TTC549 (cell line): ENCODE data around the gene MYLK4.
"Not testable (repeated sequence)": the region's sequence is repeated elsewhere in the genome, so short reads cannot be mapped to it uniquely, and the experiment has no call there.

ENCODE experiments used
- FAIRE-seq: peaks from 2 replicates; lab custom pipeline; 2012; peaks lifted over from hg19 to GRCh38; lab: Jason Lieb, UNC

Gene MYLK4

DNA sequence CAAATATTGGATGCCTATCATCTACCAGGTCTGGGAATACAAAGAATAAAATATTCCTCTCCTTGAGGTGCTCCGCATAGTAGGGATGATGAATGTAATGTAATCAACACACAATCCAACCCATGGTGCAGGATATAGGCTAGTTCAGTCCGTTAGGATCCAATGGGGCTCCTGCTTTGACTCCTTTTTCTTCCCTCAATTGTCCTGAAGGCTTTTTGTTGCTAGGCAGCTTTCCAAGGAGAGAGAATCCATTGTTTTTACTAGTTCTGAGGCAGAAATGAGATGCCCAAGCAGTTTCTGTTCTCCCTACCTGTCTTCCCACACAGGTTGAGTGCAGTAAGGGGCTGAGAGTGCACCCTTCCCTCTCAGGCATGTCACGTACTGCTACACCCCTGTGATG, 26.5 kb upstream of the MYLK4 start:
- FAIRE-seq: no peak

DNA sequence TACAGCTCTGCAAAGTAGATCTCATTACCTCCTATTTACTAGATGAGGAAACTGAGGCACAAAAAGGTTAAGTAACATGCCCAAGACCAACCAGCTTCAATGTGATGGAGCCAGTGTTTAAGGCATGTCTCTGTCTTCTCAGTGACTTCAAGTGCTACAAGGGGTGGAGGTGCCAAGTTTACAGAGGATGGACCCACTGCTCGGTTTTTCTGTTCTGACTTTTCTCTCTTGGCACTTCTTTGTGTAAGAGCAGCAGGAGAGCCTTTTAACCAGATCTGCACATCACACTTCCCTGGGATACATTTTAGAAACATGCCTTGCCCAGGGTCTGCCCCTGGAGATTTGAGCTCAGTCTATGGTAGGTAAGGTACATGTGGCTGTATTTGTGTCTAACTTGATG, 24.3 kb upstream of the MYLK4 start:
- FAIRE-seq: no peak

DNA sequence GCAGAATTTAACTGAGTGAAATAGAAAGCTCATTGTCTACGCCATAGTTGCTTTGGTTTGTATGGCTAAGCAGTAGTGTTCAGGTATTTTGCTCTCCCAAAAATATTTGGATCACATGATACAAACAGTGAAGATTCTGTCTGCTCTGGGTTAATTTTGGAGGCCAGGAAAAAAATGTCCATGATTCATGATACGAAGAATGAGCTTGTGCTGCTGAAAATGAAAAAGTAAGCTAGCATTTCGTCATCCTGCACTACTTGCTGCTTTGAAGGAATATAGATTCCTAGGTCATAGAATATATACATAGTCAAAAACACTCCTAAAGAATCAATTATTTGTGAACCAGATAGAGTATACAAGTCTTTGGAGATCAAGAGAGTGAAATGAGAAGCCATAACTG, 22.7 kb upstream of the MYLK4 start:
- FAIRE-seq: no peak

DNA sequence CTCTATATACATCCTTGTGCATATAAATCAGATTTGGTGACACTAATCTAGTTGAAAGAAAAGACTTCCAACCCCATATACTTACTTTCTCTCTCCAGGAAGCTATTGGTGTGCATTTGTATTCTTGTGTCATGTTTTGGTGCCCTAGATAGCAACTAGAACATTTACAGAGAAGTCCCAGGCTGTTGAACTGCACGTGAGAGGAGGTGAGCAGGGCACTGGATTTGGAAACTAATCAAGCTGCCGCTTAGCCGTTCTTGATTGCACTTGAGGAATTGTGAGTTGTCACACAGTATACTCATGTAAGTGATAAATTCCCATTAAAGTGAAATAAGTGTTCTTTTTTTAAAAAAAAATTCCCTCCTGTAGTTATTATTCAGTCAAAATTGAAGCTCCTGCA, 22.1 kb upstream of the MYLK4 start:
- FAIRE-seq: no peak

DNA sequence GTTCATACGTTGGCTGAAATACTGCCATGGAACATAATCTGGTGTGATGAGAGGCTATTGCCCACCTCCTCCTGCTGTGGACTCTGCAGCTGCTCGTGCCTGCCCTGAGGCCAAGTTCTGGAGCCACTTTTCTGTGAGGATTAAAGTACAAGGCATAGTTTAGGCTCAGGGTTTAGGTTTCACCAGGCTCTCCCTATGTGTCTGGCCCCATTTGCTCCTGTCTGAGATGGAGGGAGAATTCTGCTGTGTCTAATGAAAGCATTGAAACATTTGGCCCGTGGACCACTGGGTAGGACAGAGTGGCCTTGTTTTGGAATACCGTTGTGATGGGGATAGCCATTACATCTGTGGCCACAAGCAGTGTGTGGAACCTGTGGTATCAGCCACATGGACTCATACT, 20.4 kb upstream of the MYLK4 start:
- no peak for FAIRE-seq

DNA sequence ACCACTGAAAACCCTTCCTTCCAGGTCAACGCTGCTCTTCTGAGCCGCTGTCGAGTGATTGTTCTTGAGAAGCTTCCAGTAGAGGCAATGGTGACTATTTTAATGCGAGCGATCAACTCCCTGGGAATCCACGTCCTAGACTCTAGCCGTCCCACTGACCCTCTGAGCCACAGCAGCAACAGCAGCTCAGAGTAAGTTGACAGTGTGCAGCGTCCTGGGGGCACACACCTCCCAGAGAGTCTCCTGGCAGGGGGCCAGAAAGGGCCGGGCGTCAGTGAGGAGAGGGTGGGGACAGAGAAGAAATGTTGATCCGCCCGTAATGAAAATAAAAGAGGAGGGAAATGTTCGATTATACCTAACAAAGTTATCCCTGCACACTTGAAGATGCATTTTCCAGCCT, 19.4 kb upstream of the MYLK4 start:
- no peak for FAIRE-seq

DNA sequence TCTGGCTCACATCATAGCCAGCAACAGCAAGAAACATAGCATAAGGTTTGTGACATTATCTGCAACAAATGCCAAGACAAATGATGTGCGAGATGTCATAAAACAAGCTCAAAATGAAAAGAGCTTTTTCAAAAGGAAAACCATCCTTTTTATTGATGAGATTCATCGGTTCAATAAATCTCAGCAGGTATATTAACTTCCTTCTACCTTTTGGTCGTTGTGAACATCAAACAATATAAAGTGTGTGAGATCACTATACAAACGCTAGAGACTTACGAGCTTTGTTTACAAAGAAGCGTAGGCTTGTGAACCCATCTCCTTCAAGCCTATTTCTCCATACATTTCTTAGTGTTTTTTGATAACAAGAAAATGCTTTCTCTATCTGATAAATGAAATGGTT, 18.0 kb upstream of the MYLK4 start:
- FAIRE-seq: no peak

DNA sequence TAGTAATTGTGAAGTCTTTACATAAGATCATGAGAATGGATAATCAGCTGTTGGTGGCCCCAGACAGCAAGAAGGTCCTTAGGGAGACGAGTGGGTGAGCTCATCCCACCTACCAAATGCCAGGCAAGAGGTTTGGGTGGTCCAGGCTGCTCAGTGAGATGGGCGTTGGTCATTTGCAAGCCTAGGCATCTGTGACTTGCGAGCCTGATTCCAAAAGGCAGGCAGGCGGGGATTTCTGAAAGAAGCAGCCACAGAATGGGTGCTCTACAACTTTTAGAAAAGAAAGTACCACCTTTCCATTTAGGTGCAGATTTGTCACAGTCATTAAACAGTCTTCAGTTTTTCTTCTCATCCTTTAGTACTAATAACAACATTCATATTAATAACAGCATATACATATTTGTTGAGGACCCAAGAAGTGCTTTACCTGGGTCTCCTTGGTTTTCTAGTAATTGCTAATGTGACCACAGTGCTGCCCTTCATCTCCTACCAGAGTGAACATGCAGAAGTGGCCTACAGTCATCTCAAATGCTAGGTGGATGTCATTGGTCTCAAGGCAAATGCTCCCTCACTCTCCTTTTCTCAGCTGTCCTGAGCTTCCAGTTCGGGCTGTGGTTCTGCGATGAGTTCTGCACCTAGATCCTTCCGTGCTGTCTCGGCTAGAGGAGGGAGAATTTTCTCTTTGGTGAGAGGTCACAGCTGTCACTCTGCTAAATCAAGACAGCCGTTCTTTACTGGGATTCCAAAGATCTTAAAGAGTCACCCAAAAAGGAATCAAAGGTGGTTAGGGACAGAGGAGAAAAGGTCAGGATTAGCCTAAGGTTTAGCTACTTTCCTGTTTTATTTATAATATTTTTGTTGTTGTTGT, 17.2 kb upstream of the MYLK4 start:
- no peak for FAIRE-seq

DNA sequence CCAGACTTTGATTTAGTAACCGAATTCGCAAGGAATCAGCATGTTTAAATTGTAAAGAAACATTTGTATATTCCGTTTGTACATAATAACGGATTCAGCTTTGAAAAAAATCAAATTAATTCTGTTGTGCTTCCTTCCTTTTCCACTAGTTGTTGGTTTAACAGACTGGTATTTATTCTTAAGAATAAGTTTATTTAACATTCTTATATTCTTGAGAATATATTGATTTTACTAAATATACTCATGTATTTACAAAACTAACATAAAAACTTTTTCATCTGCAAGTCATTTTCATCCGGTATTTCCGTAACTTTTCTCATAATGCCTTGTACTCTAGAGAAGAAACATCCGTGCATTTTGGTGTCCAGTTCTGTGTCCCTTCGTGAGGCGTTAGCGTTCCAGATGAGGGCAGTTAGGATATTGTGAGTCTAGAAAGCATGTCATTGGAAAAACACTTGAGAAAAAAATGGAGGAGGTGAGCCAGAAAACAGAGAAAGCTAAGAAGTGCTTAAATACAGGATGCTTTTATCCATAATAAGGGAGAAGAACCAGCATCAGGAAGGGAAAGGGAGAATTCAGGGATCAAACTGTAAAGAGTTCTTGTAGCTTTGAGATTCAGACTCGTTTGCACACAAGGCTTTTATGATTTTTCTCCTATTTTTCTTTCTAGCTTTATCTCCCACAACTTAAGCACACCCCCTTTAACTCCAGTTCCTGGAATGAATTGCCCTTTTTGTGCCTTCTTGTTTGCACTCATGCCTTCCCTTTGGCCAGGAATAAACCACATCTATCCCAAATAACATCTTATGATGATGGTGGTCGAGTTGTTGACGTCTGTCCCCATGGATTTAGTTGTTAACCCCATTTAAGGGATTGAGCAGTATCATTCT, 16.3 kb upstream of the MYLK4 start:
- no peak for FAIRE-seq

DNA sequence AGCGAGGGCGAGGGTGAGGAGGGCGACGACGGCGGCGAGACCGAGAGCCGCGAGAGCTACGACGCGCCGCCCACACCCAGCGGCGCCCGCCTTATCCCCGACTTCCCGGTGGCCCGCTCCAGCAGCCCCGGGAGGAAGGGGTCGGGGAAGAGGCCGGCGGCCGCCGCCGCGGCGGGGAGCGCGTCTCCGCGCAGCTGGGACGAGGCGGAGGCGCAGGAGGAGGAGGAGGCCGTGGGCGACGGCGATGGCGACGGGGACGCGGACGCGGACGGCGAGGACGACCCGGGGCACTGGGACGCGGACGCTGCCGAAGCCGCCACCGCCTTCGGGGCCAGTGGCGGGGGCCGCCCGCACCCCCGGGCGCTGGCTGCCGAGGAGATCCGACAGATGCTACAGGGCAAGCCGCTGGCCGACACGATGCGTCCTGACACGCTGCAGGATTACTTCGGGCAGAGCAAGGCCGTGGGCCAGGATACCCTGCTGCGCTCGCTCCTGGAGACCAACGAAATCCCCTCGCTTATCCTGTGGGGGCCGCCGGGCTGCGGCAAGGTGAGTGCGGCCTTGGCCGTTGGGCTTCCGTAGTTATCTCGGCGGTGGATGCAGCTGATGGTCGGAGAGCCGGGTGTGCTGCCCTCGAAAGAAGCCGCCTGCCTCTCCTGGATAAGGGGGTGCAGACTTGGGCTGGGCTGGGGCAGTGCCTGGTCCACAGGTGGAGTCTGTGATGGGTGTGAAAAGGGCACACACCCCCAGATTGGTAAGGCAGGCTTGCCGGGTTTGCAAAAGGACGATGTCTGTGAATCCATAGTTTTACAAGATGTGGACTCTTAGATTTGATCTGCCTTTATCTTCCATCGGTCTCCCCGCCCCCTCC, 15.4 kb upstream of the MYLK4 start:
- no peak for FAIRE-seq

DNA sequence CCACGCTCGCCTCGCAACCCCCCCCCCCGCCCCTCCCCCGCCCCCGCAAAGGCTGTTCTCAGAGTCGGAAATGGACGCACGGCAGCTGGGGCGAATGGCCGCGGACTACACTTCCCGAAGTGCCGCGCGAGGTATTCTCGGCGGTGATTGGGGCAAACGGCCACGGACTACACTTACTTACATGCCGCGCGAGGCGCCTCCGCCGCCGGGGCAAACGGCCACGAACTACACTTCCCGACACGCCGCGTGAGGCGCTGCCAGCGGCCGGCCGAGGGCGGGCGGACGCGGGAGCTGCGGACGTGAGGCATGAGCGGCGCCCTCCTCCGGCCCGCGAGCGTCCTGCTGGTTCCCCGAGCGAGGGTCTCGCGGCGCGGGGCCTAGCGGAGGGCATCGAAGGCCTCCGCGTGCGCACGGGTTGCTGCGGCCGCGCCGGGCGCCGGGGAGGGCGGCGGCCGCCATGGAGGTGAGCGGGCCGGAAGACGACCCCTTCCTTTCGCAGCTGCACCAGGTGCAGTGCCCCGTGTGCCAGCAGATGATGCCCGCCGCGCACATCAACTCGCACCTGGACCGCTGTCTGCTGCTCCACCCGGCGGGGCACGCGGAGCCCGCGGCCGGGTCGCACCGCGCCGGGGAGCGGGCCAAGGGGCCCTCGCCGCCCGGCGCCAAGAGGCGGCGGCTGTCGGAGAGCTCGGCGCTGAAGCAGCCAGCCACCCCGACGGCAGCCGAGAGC, 14.6 kb upstream of the MYLK4 start, which contains the start of gene WRNIP1:
Gene WRNIP1 (plus strand): TSS at position 228 of the 730 bp plus-strand sequence. CDS start 230 bp downstream, at position 458.
- FAIRE-seq: no peak

DNA sequence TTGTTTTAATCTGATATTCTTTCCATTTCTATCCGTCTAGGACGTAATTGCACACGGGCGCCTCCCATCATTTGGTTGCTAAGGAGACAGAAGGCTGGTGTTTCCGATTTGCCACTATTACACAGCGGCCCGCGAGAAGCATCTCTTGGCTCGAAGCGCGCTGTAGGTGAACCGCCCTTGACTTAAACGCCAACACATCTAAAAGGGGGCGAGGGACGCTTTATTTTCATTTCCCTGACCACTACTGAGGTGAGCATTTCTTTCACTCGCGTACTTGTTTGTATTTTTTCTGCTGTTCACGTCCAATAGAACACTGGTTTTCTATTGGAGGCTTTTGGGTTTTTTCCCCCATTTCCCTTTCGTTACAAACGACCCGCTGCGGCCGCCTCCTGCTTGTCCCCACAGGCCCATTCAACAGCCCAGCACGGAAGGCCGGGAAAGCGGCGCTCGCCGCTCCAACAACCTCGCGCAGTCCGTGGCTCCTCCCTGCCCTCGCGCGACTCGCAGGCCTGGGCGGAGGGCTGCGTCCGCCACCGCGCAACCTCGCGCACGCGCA, 14.0 kb upstream of the MYLK4 start:
- no peak for FAIRE-seq

DNA sequence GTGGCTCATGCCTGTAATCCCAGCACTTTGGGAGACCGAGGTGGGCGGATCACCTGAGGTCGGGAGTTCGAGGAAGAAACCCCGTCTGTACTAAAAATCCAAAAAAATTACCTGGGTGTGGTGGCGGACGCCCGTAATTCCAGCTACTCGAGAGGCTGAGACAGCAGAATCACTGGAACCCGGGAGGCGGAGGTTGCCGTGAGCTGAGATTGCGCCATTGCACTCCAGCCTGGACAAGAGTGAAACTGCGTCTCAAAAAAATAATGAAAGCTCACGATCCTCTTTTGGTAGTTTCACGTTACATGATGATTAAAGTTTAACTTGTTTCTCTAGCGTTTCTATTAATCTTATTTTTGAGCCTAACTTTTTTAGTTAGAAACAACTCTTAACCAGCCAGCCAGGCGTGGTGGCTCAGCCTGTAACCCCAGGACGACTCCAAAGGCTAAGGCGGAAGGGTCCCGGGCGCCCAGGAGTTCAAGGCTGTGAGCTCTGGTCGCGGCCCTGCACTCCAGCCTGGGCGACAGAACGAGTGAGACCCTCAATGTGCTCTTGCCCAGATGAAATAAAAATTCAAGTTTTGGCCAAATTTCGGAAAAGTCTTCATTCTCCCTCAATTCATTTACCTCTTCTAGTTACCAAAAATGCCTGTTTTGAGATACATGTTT, 13.3 kb upstream of the MYLK4 start:
- FAIRE-seq: no peak

DNA sequence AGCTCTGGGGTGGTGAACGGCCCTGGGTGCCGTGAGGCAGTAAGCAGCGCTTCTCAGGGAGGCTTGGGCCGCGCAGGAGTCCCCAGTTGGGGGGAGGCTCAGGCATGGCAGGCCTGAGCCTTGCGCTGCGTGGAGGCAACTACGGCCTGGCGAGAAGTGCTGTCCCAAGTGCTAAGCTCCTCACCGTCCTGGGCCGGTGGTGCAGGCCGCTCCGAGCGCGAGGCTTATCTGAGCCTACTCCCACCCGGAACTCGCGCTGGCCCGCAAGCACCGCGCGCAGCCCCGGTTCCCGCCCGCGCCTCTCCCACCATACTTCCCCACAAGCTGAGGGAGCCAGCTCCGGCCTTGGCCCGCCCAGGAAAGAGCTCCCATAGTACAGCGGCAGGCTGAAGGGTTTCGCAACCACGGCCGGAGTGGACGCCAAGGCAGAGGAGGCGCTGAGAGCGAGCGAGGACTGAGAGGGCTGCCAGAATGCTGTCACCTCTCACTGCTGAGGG, 12.7 kb upstream of the MYLK4 start:
- no peak for FAIRE-seq

DNA sequence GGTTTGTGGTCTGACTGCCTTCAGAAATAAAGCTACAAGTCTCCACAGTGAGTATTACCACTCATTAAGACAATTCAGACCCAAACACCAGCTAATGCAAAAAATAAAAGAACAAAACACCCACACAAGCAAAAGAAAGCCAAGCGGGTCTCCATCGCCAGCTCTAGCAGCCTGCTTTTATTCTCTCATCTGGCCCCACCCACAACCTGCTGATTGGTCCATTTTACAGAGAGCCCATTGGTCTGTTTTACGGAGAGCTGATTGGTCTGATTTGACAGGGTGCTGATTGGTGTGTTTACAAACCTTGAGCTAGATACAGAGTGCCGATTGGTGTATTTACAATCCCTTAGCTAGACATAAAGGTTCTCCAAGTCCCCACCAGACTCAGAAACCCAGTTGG, 12.1 kb upstream of the MYLK4 start:
- FAIRE-seq: not testable (repeated sequence)

DNA sequence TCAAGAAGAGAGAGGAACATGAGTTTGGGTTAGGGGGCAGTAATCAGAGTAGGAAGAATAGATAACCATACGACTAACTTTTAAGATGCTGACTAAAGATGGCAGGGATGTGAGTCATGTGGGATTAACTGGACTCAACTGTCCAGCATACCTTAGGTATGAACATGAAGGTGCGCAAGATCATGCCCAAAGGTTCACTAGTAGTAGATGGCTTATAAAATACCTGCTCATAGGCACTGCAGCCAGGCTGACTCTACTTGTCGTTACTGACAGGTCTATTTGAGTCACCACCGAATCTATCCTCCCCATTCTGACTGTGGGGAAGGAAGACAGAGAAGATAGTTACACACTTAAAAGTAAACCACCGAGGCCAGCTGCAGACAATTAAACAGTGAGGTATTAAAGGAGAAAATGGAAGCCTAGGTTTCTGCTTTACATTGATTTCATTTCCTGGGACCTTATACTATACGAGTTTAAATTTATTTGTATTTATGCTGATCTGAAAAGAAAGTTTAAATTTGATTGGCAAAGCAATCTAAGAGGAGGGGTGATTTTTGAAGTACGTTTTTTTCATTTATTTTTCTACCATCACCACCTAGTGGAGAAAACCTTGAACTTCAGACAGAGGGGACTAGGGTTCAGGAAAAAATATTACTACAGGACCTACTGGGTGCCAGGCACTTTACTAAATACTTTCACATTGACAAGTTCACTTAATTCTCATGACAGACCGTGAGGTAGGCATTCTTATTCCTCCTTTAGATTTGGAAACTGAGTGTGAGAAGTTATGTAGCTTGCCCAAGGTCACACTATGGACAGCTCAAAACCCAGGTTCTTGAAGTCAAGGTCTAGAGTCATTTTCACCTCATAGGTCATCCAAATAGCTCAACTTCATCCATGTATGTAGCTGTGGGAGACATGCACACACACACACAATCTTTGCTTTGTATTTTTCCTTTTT, 10.4 kb upstream of the MYLK4 start:
- no peak for FAIRE-seq

DNA sequence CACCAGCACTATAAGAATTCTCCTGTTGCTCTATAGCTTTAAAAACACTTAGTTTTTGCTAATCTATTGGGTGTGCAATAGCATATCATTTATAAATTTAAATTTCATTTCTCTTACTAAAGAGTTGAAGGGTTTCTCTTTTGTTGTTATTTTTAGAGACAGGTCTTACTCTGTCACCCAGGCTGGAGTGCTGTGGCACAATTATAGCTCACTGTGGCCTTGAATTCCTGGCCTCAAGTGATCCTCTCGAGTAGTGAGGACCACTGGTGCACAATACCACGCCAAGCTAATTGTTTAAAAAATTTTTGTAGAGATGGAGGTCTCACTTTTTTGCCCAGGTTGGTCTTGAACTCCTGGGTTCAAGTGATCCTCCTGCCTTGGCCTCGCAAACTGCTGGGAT, 8.3 kb upstream of the MYLK4 start:
- no peak for FAIRE-seq

DNA sequence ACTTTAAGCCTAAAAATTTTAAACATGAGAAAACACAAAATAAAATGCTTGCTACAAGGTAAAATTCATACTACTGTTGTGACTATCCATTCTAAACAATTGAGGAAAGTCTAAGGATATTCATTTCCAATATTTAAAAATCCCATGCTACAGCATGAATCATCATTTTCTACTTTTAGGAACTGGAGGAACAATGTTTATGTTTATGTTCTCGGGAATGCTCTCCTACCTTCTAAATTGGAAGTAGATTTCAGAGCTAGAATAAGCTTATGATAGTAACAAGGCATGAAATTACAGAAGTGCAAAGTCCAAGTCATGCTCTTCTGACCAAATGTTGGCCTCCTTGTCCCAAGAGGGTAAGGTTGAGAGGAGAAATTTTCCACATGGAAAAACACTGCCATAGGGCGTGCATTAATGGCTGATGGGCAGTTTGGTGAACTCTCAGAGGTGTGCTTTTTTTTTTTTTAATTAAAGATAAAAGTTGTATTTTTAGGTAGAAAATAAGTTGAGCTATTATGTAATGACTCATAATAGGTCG, 6.0 kb upstream of the MYLK4 start:
- no peak for FAIRE-seq

DNA sequence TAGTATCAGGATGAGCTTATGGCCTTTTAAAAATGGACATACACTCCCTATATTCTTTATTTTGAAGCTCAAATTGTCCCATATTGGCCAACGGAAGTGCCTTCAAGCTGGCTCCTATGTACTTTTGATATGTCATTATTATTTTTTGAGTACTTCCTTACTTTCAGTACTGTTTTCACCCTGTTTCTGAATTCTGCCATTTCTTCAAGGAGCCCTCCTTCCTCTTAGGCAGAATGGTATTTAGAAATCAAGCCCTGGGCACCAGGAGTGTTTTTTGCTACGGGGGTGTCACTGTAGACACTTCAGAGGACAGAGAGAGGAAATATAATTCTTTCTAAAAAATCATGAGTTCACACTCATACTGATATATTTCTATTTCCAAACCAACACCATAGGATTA, 5.5 kb upstream of the MYLK4 start:
- no peak for FAIRE-seq
